Measurements from ENCODE around the gene RAB11FIP5. TPM values are rescaled to one million over a fixed set of nuclear protein-coding genes. Genes with fewer than 3 reads are reported as not detected.

Gene RAB11FIP5
- total and polyA plus RNA-seq, 2 of the 4 experiments (the other 2 are of a cell fraction), result 21.5 to 34.5 TPM

DNA sequence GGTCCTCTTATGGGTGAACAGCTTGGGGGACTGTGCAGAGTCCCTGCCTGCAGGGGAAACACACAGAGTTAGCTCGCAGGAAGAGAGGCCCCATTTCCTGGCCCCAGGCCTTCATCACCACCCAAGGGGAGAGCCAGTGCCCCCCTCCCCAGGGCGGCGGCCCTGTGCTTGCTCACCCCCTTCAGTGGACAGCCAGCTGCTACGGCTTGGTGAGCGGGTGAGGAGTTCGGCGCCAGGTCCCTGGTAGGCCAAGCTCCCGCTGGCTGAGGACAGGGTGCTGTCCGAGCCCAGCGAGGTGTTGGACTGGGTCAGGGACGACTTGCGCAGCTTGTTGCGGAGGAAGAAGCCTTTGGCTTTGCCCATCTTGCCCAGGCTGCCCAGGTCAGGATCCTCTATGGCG is 24.0 kb downstream of the RAB11FIP5 start:
- ATAC-seq (ENCODE audit: low read depth) (no peak), DNase-seq (no peak)
- in situ Hi-C loops (cut with MboI; ENCODE audit: low sequenced_read_pairs), result loop anchor here (5.0 kb wide), 1 partner anchor 69 kb away; no protein-coding TSS in a partner anchor
- intact Hi-C loops (cut with micrococcal nuclease), result loop anchor here (1.0 kb wide), 1 partner anchor 23 kb away; no protein-coding TSS in a partner anchor
- peak overlapping the region; percentile 97; the same call in 1 of the 2 replicates for H2BK20ac ChIP-seq (ENCODE audit: low read depth, low read length)
- no peak overlapping the region for H3K56ac ChIP-seq (ENCODE audit: extremely low read depth, insufficient read depth, low read length)
- H4K5ac ChIP-seq (ENCODE audit: low read depth, low read length), result peak overlapping the region; percentile 55
- peak overlapping the region; percentile 88 for H3K27ac ChIP-seq (ENCODE audit: insufficient read depth, low read length)
- H2BK120ac ChIP-seq (ENCODE audit: low read depth, low read length), result peak overlapping the region; percentile 93
- H3K4me3 ChIP-seq (ENCODE audit: insufficient read depth, low read depth, low read length), result no peak overlapping the region
- peaks cover 72% of the 10 kb centered on the region for H4K20me1 ChIP-seq (ENCODE audit: insufficient read depth, low read length)
- H3K79me1 ChIP-seq (ENCODE audit: low read depth in 1 of 2, low read length in 2 of 2), result peaks cover 34 to 97% of the 10 kb centered on the region in 2 experiments
- peak overlapping the region; percentile 99 for H3K14ac ChIP-seq (replicated peaks; ENCODE audit: low read depth, low read length)
- peak overlapping the region; percentile 86 for H3K23ac ChIP-seq (ENCODE audit: low read depth, low read length)
- H2BK5ac ChIP-seq (ENCODE audit: low read depth, low read length, poor library complexity, severe bottlenecking), result peak overlapping the region; percentile 95
- no peak overlapping the region for H2AFZ ChIP-seq (replicated peaks; ENCODE audit: low read length, poor library complexity)
- H2BK15ac ChIP-seq (ENCODE audit: low read depth, low read length), result peak overlapping the region; percentile 100
- dilution Hi-C loops (cut with HindIII; ENCODE audit: low sequenced_read_pairs, unreplicated experiment), result no loop called here
- H2AK5ac ChIP-seq (ENCODE audit: low read depth, low read length), result peak overlapping the region; percentile 100
- peaks cover 44% of the 10 kb centered on the region for H3K4me1 ChIP-seq (ENCODE audit: control insufficient read depth, insufficient read depth, low read length)
- ChIA-PET CTCF (interaction anchor here (0.6 to 1.9 kb wide), 3 partner anchors 22 to 68 kb away, joined by 3 to 5 read pairs (median 3); no protein-coding TSS in a partner anchor), POLR2A (ENCODE audit: unreplicated experiment) (interaction anchor here (0.6 kb wide), 1 partner anchor 61 kb away, joined by 3 read pairs; no protein-coding TSS in a partner anchor)
- no TSS peak for BruUV-seq (replicated peaks)
- H2AK9ac ChIP-seq (replicated peaks; ENCODE audit: low read depth, low read length, poor library complexity), result peak overlapping the region; percentile 99
- H4K8ac ChIP-seq (ENCODE audit: low read depth in 2 of 2, low read length in 2 of 2), result peak overlapping the region; percentile 96 to 97; a peak in 3 of 4 replicates
- H3K27me3 ChIP-seq (ENCODE audit: control insufficient read depth, insufficient read depth, low read length), result no peaks in the 10 kb centered on the region
- H3K4me2 ChIP-seq (ENCODE audit: low read depth, low read length), result peak overlapping the region; percentile 42; the same call in 1 of the 2 replicates
- H3K4ac ChIP-seq (ENCODE audit: low read depth, low read length), result peak overlapping the region; percentile 100
- TF ChIP-seq, protein P1, sequence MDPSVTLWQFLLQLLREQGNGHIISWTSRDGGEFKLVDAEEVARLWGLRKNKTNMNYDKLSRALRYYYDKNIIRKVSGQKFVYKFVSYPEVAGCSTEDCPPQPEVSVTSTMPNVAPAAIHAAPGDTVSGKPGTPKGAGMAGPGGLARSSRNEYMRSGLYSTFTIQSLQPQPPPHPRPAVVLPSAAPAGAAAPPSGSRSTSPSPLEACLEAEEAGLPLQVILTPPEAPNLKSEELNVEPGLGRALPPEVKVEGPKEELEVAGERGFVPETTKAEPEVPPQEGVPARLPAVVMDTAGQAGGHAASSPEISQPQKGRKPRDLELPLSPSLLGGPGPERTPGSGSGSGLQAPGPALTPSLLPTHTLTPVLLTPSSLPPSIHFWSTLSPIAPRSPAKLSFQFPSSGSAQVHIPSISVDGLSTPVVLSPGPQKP (IDR thresholded peaks at IDR 0.05; ENCODE audit: borderline replicate concordance, low read depth, low read length), result no peak
- TF ChIP-seq, protein P2, sequence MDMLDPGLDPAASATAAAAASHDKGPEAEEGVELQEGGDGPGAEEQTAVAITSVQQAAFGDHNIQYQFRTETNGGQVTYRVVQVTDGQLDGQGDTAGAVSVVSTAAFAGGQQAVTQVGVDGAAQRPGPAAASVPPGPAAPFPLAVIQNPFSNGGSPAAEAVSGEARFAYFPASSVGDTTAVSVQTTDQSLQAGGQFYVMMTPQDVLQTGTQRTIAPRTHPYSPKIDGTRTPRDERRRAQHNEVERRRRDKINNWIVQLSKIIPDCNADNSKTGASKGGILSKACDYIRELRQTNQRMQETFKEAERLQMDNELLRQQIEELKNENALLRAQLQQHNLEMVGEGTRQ (IDR thresholded peaks at IDR 0.05; ENCODE audit: low read depth, low read length), result no peak
- TF ChIP-seq MAZ (IDR thresholded peaks at IDR 0.05; ENCODE audit: borderline replicate concordance, low read depth, low read length), result no peak
- no peak for TF ChIP-seq NFE2L2 (IDR thresholded peaks at IDR 0.05; ENCODE audit: low read depth, low read length)
- peaks cover 39% of the 10 kb centered on the region for H3K9me1 ChIP-seq (ENCODE audit: insufficient read depth, low read length)
- peak overlapping the region; percentile 57 for H3K9ac ChIP-seq (ENCODE audit: low read depth, low read length)
- 98% methylated on average over 10 of the region's 14 CpGs; no CpG with 5 or more reads in 1 of the 2 experiments for WGBS, 2 experiments (ENCODE audit: extremely low coverage in 2 of 2, insufficient read length in 1 of 2)
- H4K91ac ChIP-seq (ENCODE audit: insufficient read depth, low read depth, low read length), result peak overlapping the region; percentile 92
- peak overlapping the region; percentile 36 for H3K18ac ChIP-seq (ENCODE audit: low read depth, low read length)
- H3K9me3 ChIP-seq (ENCODE audit: control insufficient read depth, insufficient read depth, low read length), result no peaks in the 10 kb centered on the region
- peaks cover 35% of the 10 kb centered on the region for H3K36me3 ChIP-seq (ENCODE audit: control insufficient read depth, insufficient read depth, low read length)
